GM18907 (cell line): ENCODE measurements around the gene FMNL2.
"Not testable (repeated sequence)": the region's sequence is repeated elsewhere in the genome, so short reads cannot be mapped to it uniquely, and the experiment has no call there.

ENCODE experiments used
- ATAC-seq: cut with Tn5 transposase; IDR thresholded peaks from one replicate; pipeline ENCODE4 v1.9.1; 2021; ENCODE audit warnings: mild to moderate bottlenecking, moderate library complexity; ENCODE audit not compliant: unreplicated experiment

The FMNL2 gene

DNA sequence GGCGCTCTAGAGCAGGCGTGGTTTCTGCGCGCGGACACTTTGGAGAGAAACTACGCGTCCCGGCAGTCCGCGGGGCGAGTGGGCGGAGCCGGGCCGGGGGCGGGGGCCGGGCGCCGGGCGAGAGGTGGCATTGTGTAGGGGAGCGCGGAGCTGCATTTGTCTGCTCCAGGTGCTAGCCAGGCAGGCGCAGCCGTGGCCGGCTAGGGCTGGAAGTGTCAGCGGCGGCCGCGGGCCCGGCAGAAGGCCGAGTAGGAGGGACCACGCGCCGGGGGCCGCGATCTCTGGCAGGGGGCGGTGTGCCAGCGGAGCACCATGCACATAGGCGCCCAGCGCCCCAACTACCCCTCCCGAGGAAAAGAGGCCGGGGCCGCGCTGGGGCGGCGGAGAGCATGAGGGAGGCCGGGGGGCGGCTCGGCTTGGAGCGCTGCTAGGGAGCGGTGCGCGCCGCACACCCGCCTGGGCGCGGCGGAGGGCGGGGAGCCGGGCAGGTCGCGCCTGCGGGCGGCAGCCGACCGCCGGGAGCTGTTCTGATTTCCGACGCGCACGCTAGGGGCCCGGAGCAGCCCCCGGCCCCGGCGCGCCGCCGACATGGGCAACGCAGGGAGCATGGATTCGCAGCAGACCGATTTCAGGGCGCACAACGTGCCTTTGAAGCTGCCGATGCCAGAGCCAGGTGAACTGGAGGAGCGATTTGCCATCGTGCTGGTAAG, at the start of gene FMNL2:
Gene FMNL2, plus strand, starts transcription at position 159 of the 710 bp plus-strand sequence.
- peak; percentile 93 for ATAC-seq

DNA sequence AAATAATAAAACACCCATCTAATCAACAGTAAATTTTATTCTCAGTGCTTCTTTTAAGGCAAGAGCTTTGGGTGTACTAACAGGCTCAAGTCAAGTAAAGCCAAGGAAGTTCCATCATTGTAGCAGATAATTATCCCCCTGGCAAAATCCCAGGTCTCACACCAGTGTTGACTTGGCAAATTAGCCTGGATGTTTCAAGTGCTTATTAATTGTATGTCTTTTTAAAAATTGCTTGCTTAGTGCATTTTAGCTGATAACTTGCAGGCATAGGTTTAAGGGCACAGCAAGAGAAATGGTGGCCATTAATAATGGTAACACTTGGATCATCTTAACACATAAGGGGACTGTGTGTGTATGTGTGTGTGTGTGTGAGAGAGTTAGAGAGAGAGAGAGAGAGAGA, 42.0 kb upstream of the FMNL2 start:
- no peak for ATAC-seq

- no peak for ATAC-seq
These were observed 37.3 kb upstream of the FMNL2 start for GRCh38 chr2:152297715-152298114.

- ATAC-seq, result no peak
These were observed 36.2 kb upstream of the FMNL2 start for GRCh38 chr2:152298754-152299153.

GRCh38 chr2:152301131-152301530, 33.8 kb upstream of the FMNL2 start:
- no peak for ATAC-seq

- no peak for ATAC-seq
These were observed 31.0 kb upstream of the FMNL2 start for GRCh38 chr2:152303951-152304350.

GRCh38 chr2:152304836-152305235, 30.1 kb upstream of the FMNL2 start:
- no peak for ATAC-seq

- no peak for ATAC-seq
These were observed 27.1 kb upstream of the FMNL2 start for GRCh38 chr2:152307863-152308262.

DNA sequence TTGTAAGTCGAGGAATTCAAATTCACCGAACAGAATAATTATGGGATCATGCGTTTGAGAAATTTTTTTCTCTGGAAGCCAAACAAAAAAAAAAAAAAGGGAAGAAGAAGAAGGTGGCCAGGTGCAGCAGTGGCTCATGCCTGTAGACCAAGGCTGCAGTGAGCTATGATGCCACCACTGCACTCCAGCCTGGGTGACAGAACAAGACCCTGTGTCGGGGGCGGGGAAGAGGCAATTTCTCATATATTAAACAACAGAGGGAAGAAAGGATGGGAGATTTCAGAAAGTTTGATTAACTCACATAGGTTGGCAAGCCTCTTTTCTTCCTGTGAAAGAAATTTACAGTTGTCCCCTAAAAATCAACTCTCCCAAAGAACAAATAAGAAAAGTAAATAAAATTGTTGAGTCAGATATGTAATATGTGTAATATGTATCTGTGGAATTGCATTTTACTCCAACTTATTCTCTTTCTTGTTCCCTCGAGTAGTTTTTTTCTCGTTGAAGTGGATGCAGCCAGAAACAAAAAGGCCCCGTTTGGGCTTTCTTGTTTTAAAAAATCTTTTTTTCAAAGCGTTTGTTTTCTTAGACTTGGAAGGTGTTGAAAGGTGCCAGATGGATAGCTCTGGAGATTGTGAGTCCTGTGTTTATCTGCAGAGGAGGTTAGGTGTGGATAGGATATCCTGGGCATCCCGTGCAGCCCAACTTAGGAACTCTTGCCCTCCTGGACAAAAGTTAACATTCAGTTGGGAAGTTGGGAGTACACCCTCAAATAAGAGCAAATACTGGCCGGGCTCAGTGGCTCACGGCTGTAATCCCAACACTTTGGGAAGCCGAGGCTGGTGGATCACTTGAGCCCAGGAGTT, 25.4 kb upstream of the FMNL2 start:
- ATAC-seq, result no peak

DNA sequence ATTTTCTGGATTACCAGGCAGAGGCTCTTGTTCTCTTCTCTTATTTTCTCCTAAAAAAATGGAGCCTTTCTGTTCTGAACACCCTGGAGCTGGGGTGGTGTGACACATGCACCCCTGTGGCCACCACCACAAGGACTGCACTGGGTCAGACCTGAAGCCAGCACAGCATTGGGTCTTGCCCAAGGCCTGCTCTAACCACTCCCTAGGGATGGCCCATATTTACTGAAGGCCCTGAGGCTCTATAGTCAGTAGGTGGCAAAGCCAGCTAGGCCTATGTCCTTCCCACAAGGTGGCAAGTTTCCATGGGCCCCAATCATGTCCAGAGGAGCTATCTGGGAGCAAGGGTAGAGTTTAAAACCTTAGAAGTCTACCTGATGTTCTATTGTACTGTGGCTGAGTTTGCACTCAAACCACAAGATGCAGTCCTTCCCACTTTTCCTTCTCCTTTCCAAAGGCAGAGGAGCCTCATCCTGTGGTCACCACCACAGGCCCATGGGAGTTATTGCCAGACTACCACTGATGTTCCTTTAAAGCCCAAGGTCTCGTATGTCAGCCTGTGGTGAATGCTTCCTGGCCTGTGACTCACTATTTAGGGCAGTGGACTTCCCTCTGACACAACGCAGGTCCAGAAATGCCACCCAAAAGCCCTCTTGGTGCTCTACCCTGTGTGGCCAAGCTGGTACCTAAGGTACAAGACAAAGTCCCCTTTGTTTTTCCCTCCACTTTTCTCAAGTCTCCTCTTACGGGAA, 15.0 kb upstream of the FMNL2 start:
- ATAC-seq, result no peak

DNA sequence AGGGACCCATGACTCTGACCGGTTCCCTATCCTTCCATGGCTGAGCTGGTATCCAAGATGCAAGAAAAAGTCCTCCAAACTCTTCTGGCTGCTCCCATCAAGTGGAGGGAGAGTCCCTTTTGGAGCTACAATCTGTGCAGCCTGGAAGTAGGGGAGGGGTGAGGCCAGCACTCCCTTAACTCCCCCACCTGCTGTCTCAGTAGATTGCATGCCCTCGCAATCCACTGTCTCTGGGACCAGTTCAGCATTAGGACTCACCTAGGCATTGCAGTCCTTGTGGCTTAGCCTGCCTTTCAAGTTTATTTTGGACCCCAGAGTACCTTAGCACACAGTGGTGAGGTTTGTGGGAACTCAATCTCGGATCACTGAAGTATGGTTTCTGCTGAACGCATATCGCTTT, 14.2 kb upstream of the FMNL2 start:
- ATAC-seq, result no peak

DNA sequence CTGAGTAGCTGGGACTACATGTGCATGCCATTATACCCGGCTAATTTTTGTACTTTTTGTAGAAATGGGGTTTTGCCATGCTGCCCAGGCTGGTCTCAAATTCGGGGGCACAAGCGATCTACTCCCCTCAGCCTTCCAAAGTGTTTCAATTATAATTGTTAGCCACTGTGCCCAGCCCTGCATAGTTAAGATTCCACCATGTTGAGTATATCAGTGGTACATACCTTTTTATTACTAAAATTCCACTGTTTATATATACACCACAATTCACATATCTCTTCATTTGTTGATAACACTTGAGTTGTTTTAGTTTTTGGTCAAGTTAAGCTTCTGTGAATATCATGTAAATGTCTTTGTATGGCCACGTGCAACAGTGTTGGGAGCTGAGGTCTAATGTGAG, 12.8 kb upstream of the FMNL2 start:
- no peak for ATAC-seq

- not testable (repeated sequence) for ATAC-seq
These were observed 9.8 kb upstream of the FMNL2 start for GRCh38 chr2:152325126-152325525.

DNA sequence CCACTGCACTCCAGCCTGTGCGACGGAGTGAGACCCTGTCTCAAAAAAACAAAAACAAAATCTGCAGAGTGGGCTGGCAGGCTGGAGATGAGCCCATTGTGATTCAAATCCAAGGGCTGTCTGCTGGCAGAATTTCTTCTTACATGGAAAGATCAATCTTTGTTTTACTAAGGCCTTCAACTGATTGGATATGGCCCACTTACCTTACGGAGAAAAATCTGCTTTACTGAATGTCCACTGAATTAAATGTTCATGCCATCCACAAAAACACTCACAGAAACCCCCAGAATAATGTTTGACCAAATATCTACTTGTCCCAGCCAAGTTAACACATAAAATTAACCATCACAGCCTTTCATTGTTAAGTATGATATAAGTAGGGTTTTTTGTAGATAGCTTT, 8.3 kb upstream of the FMNL2 start:
- no peak for ATAC-seq

- ATAC-seq, result no peak
These were observed 7.0 kb upstream of the FMNL2 start for GRCh38 chr2:152328013-152328412.

DNA sequence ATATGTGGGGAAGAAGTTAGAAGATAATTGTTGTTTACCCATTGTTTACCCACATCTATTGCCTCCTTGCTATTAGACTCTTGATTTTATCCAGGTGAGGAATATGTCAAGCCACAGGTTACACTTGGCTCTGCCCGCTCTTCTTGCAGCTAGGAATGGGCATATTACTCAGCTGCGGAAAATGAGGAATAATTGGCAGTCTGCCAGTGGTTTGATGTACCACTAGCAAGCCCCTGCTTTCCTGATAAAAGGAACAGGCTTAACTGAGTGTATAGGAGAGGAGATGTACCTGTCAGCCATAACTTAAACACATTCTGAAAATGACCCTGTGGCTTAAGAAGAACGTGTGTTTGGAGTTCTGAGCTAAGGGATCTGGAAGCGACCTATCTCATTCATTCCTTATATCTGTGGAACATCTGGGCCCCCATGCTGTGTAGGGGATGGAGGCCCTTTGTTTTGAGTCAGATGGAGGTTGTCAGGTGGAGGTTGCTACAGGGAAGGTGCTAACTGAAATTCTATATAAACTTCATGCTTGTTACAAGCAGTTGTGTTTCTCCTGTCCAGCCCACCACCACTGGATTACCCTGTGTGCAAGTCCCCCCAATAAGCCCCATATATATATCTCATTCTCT, 4.6 kb upstream of the FMNL2 start:
- no peak for ATAC-seq

GRCh38 chr2:152334701-152335015, 316 bp upstream of the FMNL2 start:
- ATAC-seq, result no peak

DNA sequence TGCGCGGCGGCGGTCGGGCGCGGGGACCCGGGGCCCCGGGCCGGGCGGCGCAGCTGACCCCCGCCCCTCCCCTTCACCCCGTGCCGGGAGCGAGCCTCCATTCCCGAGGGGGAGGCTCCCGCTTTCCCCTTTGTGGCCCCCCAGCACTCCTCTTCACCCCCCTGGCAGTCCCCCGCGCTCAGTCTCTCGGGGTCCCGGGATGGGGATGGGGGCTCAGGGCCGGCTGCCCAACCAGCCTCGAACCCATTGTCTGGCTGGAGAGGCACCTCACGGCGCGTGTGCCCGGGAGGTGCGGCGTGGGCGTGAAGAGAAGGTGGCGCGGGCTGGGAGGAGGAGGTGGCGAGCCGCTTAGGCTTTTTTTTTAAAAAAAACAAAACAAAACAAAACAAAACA, 748 bp downstream of the FMNL2 start:
- ATAC-seq, result peak; percentile 13

GRCh38 chr2:152336119-152336853, 1.3 kb downstream of the FMNL2 start:
- peak; percentile 30 for ATAC-seq

DNA sequence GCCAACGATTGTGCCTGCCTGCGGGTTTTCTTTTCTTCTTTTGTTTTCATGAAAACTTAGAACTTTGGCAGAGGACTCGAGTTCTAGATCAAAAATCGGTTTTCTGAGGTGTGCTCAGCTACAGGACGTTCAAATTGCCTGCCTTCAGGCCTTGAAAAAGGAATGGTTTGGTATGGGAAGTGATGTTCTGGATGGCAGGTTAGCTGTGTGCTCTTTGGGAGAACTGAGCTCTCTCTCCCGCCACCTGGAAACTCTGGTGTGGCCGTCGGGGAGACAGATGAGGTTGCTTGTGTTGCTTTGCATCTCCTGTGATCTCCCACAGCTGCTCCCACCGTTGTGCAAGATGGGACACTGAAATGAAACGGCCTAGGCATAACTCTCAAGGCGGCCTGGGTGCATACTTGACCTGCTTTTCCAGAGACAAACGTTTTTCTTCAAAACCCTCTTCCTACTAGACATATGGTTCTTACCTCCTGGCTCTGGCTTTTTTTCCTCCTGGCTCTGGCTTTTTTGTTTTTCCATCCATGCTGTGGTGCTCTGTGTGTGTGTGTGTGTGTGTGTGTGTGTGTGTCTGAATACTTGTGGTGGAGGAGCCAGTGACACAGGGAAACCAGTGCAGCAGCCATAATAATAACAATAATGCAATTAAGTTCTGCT, 2.0 kb downstream of the FMNL2 start:
- ATAC-seq, result no peak
